ENCODE measurements around the gene PUDP. TPM values are rescaled to one million over a fixed set of nuclear protein-coding genes. Genes with fewer than 3 reads are reported as not detected.

The PUDP gene
- total RNA-seq, 1 experiment from 2014 or later = 20.3 TPM

GRCh38 chrX:7084841-7085240 is 63.1 kb downstream of the PUDP start:
- CTCF ChIA-PET = no interaction called here
- H3K27ac ChIP-seq (ENCODE audit: low read depth, low read length) = no peak overlapping the region
- BruUV-seq (replicated peaks) = no TSS peak
- no peak overlapping the region for H3K4me2 ChIP-seq (ENCODE audit: low read length)
- H2AFZ ChIP-seq (ENCODE audit: low read depth, low read length, poor library complexity, severe bottlenecking) = no peak overlapping the region
- H3K9me2 ChIP-seq (ENCODE audit: insufficient read depth) = no peaks in the 10 kb centered on the region
- H3K4me1 ChIP-seq (ENCODE audit: control insufficient read depth in 1 of 2, insufficient read depth in 2 of 2, low read length in 2 of 2) = peaks cover 0 to 4% of the 10 kb centered on the region in 2 experiments; a peak in 1 of 4 replicates
- no peak overlapping the region for H3K4me3 ChIP-seq (replicated peaks in 1 of 2; ENCODE audit: low read depth in 1 of 2, low read length in 2 of 2)
- H3K9me3 ChIP-seq (ENCODE audit: control insufficient read depth in 1 of 2, insufficient read depth in 1 of 2, low read depth in 1 of 2, low read length in 2 of 2) = no peaks in the 10 kb centered on the region
- TF ChIP-seq TCF7L2 (IDR thresholded peaks at IDR 0.05; ENCODE audit: borderline replicate concordance, extremely low read depth, insufficient read depth, insufficient read length) (no peak), REST (IDR thresholded peaks at IDR 0.05; ENCODE audit: low read depth) (no peak), CBX3 (IDR thresholded peaks at IDR 0.05; ENCODE audit: low read depth) (no peak), EZH2phosphoT487 (IDR thresholded peaks at IDR 0.05; ENCODE audit: borderline replicate concordance) (no peak), MAX (IDR thresholded peaks at IDR 0.05) (no peak), CTCF (IDR thresholded peaks at IDR 0.05 in 2 of 3, conservative IDR thresholded peaks at IDR 0.05 in 1 of 3; ENCODE audit: borderline replicate concordance in 1 of 3, insufficient read depth in 1 of 3, low read depth in 2 of 3, low read length in 2 of 3) (no peak), ZFX (IDR thresholded peaks at IDR 0.05) (no peak), FOSL1 (IDR thresholded peaks at IDR 0.05; ENCODE audit: low read depth) (no peak), SRF (IDR thresholded peaks at IDR 0.05; ENCODE audit: low read depth) (no peak), ZNF274 (IDR thresholded peaks at IDR 0.05; ENCODE audit: low read depth, low read length) (no peak), SIN3A (IDR thresholded peaks at IDR 0.05; ENCODE audit: low read depth) (no peak), EZH2 (IDR thresholded peaks at IDR 0.05) (no peak), POLR2A (IDR thresholded peaks at IDR 0.05; ENCODE audit: borderline replicate concordance, extremely low read depth, insufficient read depth, insufficient read length) (no peak), YY1 (IDR thresholded peaks at IDR 0.05; ENCODE audit: extremely low read depth, insufficient replicate concordance, low read depth, low read length) (no peak), ATF3 (IDR thresholded peaks at IDR 0.05) (no peak)
- H3K9ac ChIP-seq (ENCODE audit: low read length) = no peak overlapping the region
- POLR2A ChIA-PET = no interaction called here
- DNase-seq (ENCODE audit: low read depth, low spot score) (no peak), ATAC-seq (no peak)
- intact Hi-C loops (cut with micrococcal nuclease) = no loop called here
- H4K20me1 ChIP-seq (ENCODE audit: insufficient read depth) = no peaks in the 10 kb centered on the region
- H3K27me3 ChIP-seq (ENCODE audit: insufficient read depth, low read length) = no peaks in the 10 kb centered on the region
- no peaks in the 10 kb centered on the region for H3K79me2 ChIP-seq (ENCODE audit: insufficient read depth, low read length)
- RAD21 ChIA-PET (ENCODE audit: low non-redundant PET in 1 of 2, low total read pairs in 2 of 2, uncharacterized antibody in 2 of 2, unreplicated experiment in 2 of 2) = no interaction called here
- no peaks in the 10 kb centered on the region for H3K36me3 ChIP-seq (ENCODE audit: control insufficient read depth in 1 of 2, insufficient read depth in 2 of 2, low read length in 2 of 2)

All from HCT116 (cell line).